GM23338 (cell line): ENCODE measurements around the gene MAPK4. TPM values are rescaled to one million over a fixed set of nuclear protein-coding genes. Genes with fewer than 3 reads are reported as not detected.
A peak's percentile ranks its signal among the peaks of the same experiment; 100 is the strongest.

Experiments used
- ATAC-seq: fragments of 200-7000 bp; cut with Tn5 transposase; 3 replicates; pipeline ENCODE4 v1.9.1; 2020
- DNase-seq: peaks from one replicate; pipeline ENCODE4 v3.0.0-alpha.2; 2015; ENCODE audit warnings: low spot score
- H2AFZ ChIP-seq: fragments of 200-600 bp; sonication (generic); 2 replicates; pipeline ENCODE4 v1.8.0; 2016; ENCODE audit warnings: antibody characterized with exemption, mild to moderate bottlenecking, moderate library complexity
- H3F3A ChIP-seq: fragments of 200-600 bp; sonication (generic); replicated peaks from 2 replicates; pipeline ENCODE4 v1.8.0; 2017; ENCODE audit warnings: antibody characterized with exemption, mixed run types, low read depth
- H3K27ac ChIP-seq: fragments of 200-600 bp; sonication (generic); 2 replicates; pipeline ENCODE4 v1.6.1; 2016; ENCODE audit warnings: low read depth
- H3K27me3 ChIP-seq: fragments of 200-600 bp; sonication (generic); 2 replicates; pipeline ENCODE4 v1.8.0; 2016; ENCODE audit warnings: mild to moderate bottlenecking, mixed run types, moderate library complexity; ENCODE audit not compliant: insufficient read depth
- H3K36me3 ChIP-seq: fragments of 200-600 bp; sonication (generic); 2 replicates; pipeline ENCODE4 v1.8.0; 2016; ENCODE audit warnings: mild to moderate bottlenecking; ENCODE audit not compliant: insufficient read depth
- H3K4me1 ChIP-seq: fragments of 200-600 bp; sonication (generic); 2 replicates; pipeline ENCODE4 v1.8.0; 2016; ENCODE audit warnings: mild to moderate bottlenecking, moderate library complexity; ENCODE audit not compliant: insufficient read depth
- H3K4me2 ChIP-seq: fragments of 200-600 bp; sonication (generic); 2 replicates; pipeline ENCODE4 v1.7.1; 2017; ENCODE audit warnings: mixed run types
- H3K4me3 ChIP-seq: fragments of 200-600 bp; sonication (generic); 2 replicates; pipeline ENCODE4 v1.6.1; 2016; ENCODE audit warnings: mixed run types
- H3K79me2 ChIP-seq: fragments of 200-600 bp; sonication (generic); replicated peaks from 2 replicates; pipeline ENCODE4 v1.8.0; 2017; ENCODE audit warnings: mild to moderate bottlenecking; ENCODE audit not compliant: insufficient read depth
- H3K9me2 ChIP-seq: fragments of 200-600 bp; sonication (generic); 2 replicates; pipeline ENCODE4 v1.8.0; 2017; ENCODE audit not compliant: insufficient read depth
- H4K20me1 ChIP-seq: fragments of 200-600 bp; sonication (generic); replicated peaks from 2 replicates; pipeline ENCODE4 v1.8.0; 2017; ENCODE audit warnings: mild to moderate bottlenecking; ENCODE audit not compliant: insufficient read depth
- H3K27ac Mint-ChIP-seq: 2 replicates; pipeline ENCODE4 v1.8.0; 2020; ENCODE audit warnings: inconsistent platforms, mild to moderate bottlenecking, moderate library complexity, mixed read lengths
- H3K27me3 Mint-ChIP-seq: 3 replicates; pipeline ENCODE4 v1.8.0; 2022; ENCODE audit warnings: low read depth, mild to moderate bottlenecking, moderate library complexity, mixed read lengths, inconsistent platforms; ENCODE audit not compliant: insufficient read depth, poor library complexity
- H3K36me3 Mint-ChIP-seq: 3 replicates; pipeline ENCODE4 v1.8.0; 2021; ENCODE audit warnings: low read depth, mild to moderate bottlenecking, inconsistent platforms, moderate library complexity, mixed read lengths
- H3K4me1 Mint-ChIP-seq: 3 replicates; pipeline ENCODE4 v1.8.0; 2020; ENCODE audit warnings: mild to moderate bottlenecking, inconsistent platforms, mixed read lengths
- H3K4me3 Mint-ChIP-seq: 3 replicates; pipeline ENCODE4 v1.8.0; 2021; ENCODE audit warnings: moderate library complexity, mild to moderate bottlenecking, inconsistent platforms, mixed read lengths
- H3K9me3 Mint-ChIP-seq: 3 replicates; pipeline ENCODE4 v1.8.0; 2020; ENCODE audit warnings: moderate library complexity, mild to moderate bottlenecking, inconsistent platforms, mixed read lengths
- EZH2 ChIP-seq: fragments of 200-600 bp; sonication (generic); IDR thresholded peaks from one replicate; pipeline ENCODE4 v1.8.0; 2017; ENCODE audit warnings: antibody characterized with exemption, mild to moderate bottlenecking, low read depth; ENCODE audit not compliant: unreplicated experiment
- EZH2phosphoT487 ChIP-seq: fragments of 200-600 bp; sonication (generic); IDR thresholded peaks from one replicate; pipeline ENCODE4 v1.8.1; 2018; ENCODE audit warnings: antibody characterized with exemption; ENCODE audit not compliant: unreplicated experiment
- JUNB ChIP-seq: IDR thresholded peaks from one replicate; pipeline ENCODE4 v1.6.1; 2016; ENCODE audit warnings: antibody characterized with exemption; ENCODE audit not compliant: unreplicated experiment
- NANOG ChIP-seq: IDR thresholded peaks from 2 replicates; pipeline ENCODE4 v1.6.1; 2016; ENCODE audit warnings: antibody characterized with exemption, borderline replicate concordance
- POLR2AphosphoS5 ChIP-seq: IDR thresholded peaks from 2 replicates; pipeline ENCODE4 v1.6.1; 2016; ENCODE audit warnings: antibody characterized with exemption, low read depth
- STAT1 ChIP-seq: IDR thresholded peaks from one replicate; pipeline ENCODE4 v1.6.1; 2016; ENCODE audit warnings: antibody characterized with exemption; ENCODE audit not compliant: unreplicated experiment
- ZNF114 ChIP-seq: fragments of 250-450 bp; sonication (Bioruptor Pico); IDR thresholded peaks from 2 replicates; pipeline ENCODE4 v1.5.0; 2020; ENCODE audit warnings: mild to moderate bottlenecking, moderate library complexity
- ZNF331 ChIP-seq: fragments of 250-450 bp; sonication (Bioruptor Pico); IDR thresholded peaks from 2 replicates; pipeline ENCODE4 v1.5.0; 2020; ENCODE audit warnings: low read depth, mild to moderate bottlenecking, moderate library complexity
- polyA plus RNA-seq: library from polyadenylated mRNA; unstranded; fragments of >200 nt; fragmentation: Nextera tagmentation; extraction: Ambion mirVana; gene quantifications from 2 replicates; pipeline ENCODE4 v1.2.1, GENCODE V29; 2016
- total RNA-seq: library from RNA; depleted of rRNA; stranded (reverse); fragments of >200 nt; shearing (Covaris generic); gene quantifications from 2 replicates; pipeline ENCODE4 v1.2.3, GENCODE V29; 2014
- TF ChIP-seq, protein P1 (sequence below): IDR thresholded peaks from 2 replicates; pipeline ENCODE4 v1.6.1; 2016; ENCODE audit warnings: antibody characterized with exemption
- TF ChIP-seq, protein P2 (sequence below): IDR thresholded peaks from one replicate; pipeline ENCODE4 v1.6.1; 2018; ENCODE audit warnings: antibody characterized with exemption; ENCODE audit not compliant: unreplicated experiment
- TF ChIP-seq, protein P3 (sequence below), 2 experiments: fragments of 200-600 bp in 1 of 2; sonication (generic) in 1 of 2; conservative IDR thresholded peaks; 2 replicates each; pipeline versions ENCODE4 v1.5.1 to v1.6.1; 2016 to 2017; ENCODE audit warnings: antibody characterized with exemption in 2 of 2, low read depth in 2 of 2, mild to moderate bottlenecking in 2 of 2, moderate library complexity in 1 of 2

The MAPK4 gene
- total and polyA plus RNA-seq, 2 experiments from 2014 or later, result 1.3 to 4.4 TPM

DNA sequence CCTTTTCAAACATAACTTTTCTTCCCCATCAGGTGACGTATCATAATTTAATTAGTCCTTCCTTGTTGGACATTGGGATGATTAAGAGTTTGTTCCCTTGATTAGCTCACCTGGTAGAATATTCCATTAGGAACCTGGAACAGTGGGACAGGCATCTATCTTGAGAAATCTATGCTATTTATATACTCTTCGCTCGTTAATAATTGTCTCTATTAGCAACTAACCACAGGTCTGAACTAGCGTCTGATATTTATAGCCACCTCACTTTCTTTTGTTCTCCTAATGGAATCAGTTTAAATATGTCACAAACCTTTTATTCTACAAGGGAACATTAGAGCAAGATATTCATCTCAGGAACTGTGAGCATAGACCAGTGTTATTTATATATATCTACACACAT is 79.8 kb downstream of the MAPK4 start (continued):
- TF ChIP-seq, protein P1, sequence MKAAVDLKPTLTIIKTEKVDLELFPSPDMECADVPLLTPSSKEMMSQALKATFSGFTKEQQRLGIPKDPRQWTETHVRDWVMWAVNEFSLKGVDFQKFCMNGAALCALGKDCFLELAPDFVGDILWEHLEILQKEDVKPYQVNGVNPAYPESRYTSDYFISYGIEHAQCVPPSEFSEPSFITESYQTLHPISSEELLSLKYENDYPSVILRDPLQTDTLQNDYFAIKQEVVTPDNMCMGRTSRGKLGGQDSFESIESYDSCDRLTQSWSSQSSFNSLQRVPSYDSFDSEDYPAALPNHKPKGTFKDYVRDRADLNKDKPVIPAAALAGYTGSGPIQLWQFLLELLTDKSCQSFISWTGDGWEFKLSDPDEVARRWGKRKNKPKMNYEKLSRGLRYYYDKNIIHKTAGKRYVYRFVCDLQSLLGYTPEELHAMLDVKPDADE, result no peak
- no peak for TF ChIP-seq POLR2AphosphoS5
- no peak for TF ChIP-seq STAT1

DNA sequence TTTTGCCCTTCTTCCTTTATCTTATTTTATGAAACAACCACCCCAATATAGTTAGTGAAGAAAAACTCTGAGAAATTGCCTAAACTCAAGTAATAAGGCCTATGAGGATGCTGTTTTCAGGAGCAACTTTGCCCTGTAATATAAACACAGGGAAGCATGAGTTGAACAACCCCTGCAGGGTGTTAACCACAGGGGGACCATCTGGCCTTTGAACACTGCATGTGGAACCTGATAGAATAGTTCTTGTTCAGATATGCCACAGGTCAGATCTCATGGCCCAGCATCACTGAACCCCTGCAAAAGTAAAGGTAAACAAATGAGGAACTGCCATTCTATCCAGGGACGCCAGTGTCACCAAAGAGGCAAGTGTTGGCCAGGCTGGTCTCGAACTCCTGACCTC is 82.6 kb downstream of the MAPK4 start:
- H3K4me1 Mint-ChIP-seq, result peaks cover 24% of the 10 kb centered on the region
- DNase-seq (no peak), ATAC-seq (no peak)
- H3K36me3 Mint-ChIP-seq, result no peaks in the 10 kb centered on the region
- H3K4me3 Mint-ChIP-seq, result no peak overlapping the region
- H3K4me1 ChIP-seq, result no peaks in the 10 kb centered on the region
- no peaks in the 10 kb centered on the region for H3K9me2 ChIP-seq
- H2AFZ ChIP-seq, result no peak overlapping the region
- H3K4me2 ChIP-seq, result no peak overlapping the region
- peaks cover 2% of the 10 kb centered on the region for H3K27me3 Mint-ChIP-seq
- no peak overlapping the region for H3K27ac ChIP-seq
- H3F3A ChIP-seq, result no peaks in the 10 kb centered on the region
- H3K36me3 ChIP-seq, result no peaks in the 10 kb centered on the region
- no peaks in the 10 kb centered on the region for H3K79me2 ChIP-seq
- no peak overlapping the region for H3K27ac Mint-ChIP-seq
- TF ChIP-seq POLR2AphosphoS5 (no peak), ZNF114 (CRISPR knock-in tag) (no peak), ZNF331 (CRISPR knock-in tag) (no peak), EZH2 (no peak)
- TF ChIP-seq, protein P2, sequence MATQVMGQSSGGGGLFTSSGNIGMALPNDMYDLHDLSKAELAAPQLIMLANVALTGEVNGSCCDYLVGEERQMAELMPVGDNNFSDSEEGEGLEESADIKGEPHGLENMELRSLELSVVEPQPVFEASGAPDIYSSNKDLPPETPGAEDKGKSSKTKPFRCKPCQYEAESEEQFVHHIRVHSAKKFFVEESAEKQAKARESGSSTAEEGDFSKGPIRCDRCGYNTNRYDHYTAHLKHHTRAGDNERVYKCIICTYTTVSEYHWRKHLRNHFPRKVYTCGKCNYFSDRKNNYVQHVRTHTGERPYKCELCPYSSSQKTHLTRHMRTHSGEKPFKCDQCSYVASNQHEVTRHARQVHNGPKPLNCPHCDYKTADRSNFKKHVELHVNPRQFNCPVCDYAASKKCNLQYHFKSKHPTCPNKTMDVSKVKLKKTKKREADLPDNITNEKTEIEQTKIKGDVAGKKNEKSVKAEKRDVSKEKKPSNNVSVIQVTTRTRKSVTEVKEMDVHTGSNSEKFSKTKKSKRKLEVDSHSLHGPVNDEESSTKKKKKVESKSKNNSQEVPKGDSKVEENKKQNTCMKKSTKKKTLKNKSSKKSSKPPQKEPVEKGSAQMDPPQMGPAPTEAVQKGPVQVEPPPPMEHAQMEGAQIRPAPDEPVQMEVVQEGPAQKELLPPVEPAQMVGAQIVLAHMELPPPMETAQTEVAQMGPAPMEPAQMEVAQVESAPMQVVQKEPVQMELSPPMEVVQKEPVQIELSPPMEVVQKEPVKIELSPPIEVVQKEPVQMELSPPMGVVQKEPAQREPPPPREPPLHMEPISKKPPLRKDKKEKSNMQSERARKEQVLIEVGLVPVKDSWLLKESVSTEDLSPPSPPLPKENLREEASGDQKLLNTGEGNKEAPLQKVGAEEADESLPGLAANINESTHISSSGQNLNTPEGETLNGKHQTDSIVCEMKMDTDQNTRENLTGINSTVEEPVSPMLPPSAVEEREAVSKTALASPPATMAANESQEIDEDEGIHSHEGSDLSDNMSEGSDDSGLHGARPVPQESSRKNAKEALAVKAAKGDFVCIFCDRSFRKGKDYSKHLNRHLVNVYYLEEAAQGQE, result no peak
- no peaks in the 10 kb centered on the region for H4K20me1 ChIP-seq
- H3K9me3 Mint-ChIP-seq, result no peaks in the 10 kb centered on the region
- H3K4me3 ChIP-seq, result no peak overlapping the region
- no peaks in the 10 kb centered on the region for H3K27me3 ChIP-seq

DNA sequence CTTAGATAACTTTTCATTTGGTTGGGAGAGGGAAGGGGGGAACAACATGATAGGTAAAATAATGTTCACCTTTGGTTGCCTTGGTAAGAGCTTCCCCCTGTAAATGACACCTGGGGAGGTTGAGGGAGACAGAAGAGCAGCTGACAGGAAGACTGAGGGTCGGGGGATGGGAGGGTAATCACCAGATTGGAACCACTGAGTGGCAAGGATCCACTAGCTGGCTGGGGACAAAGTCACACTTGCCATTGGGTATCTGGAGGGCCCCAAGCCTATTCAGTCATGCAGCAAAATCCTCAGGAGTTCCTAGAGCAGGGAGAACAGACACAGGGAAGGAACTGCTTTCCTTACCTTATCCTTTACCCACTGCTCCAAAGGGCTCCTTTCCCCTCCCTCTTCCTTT is 84.3 kb downstream of the MAPK4 start:
- H3K4me2 ChIP-seq, result no peak overlapping the region
- no peaks in the 10 kb centered on the region for H3K4me1 ChIP-seq
- no peaks in the 10 kb centered on the region for H4K20me1 ChIP-seq
- Mint-ChIP-seq H3K4me1 (peaks cover 17% of the 10 kb centered on the region), H3K4me3 (no peak overlapping the region; the same call in 2 of the 3 replicates), H3K27me3 (peaks cover 2% of the 10 kb centered on the region), H3K9me3 (no peaks in the 10 kb centered on the region), H3K27ac (no peak overlapping the region), H3K36me3 (no peaks in the 10 kb centered on the region)
- no peaks in the 10 kb centered on the region for H3K27me3 ChIP-seq
- no peaks in the 10 kb centered on the region for H3K79me2 ChIP-seq
- H3K36me3 ChIP-seq, result no peaks in the 10 kb centered on the region
- H3K27ac ChIP-seq, result no peak overlapping the region
- ATAC-seq (no peak; the same call in 2 of the 3 replicates), DNase-seq (no peak)
- H2AFZ ChIP-seq, result peak overlapping the region; percentile 96
- H3F3A ChIP-seq, result no peaks in the 10 kb centered on the region
- H3K4me3 ChIP-seq, result no peak overlapping the region
- no peaks in the 10 kb centered on the region for H3K9me2 ChIP-seq
- TF ChIP-seq NANOG, result no peak
- TF ChIP-seq STAT1, result no peak
- no peak for TF ChIP-seq ZNF331 (CRISPR knock-in tag)
- TF ChIP-seq POLR2AphosphoS5, result no peak
- TF ChIP-seq, protein P1, result no peak
- TF ChIP-seq, protein P2, result no peak
- TF ChIP-seq, protein P3, sequence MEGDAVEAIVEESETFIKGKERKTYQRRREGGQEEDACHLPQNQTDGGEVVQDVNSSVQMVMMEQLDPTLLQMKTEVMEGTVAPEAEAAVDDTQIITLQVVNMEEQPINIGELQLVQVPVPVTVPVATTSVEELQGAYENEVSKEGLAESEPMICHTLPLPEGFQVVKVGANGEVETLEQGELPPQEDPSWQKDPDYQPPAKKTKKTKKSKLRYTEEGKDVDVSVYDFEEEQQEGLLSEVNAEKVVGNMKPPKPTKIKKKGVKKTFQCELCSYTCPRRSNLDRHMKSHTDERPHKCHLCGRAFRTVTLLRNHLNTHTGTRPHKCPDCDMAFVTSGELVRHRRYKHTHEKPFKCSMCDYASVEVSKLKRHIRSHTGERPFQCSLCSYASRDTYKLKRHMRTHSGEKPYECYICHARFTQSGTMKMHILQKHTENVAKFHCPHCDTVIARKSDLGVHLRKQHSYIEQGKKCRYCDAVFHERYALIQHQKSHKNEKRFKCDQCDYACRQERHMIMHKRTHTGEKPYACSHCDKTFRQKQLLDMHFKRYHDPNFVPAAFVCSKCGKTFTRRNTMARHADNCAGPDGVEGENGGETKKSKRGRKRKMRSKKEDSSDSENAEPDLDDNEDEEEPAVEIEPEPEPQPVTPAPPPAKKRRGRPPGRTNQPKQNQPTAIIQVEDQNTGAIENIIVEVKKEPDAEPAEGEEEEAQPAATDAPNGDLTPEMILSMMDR (conservative IDR thresholded peaks at IDR 0.05; ENCODE audit: low read depth in 2 of 2), result no peak
- no peak for TF ChIP-seq EZH2
- no peak for TF ChIP-seq JUNB
- no peak for TF ChIP-seq EZH2phosphoT487
